Measurements from ENCODE around the gene AKAP6. TPM values are rescaled to one million over a fixed set of nuclear protein-coding genes. Genes with fewer than 3 reads are reported as not detected.

Gene AKAP6
- total and polyA plus RNA-seq, 2 experiments from 2014 or later: 0.38 to 0.42 TPM

DNA sequence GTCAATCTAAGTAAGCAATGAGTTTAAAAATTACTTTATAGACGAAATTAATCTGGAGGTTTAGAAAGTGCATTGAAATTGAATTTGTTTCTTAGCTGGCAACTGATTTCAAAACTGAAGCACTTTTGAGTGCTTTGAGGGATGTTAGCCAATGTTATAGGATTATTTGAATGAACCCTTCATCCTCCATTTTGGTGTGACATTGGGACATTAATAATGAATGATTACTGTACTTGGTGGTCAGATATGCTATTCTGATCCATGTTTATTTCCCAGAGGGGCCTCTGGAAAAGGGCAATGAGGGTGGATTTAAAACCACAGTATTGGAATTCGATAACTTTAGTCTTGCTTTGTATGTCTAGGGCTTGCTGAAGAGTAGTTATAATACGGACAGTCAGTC is 183.2 kb downstream of the AKAP6 start:
- H3K4me1 ChIP-seq (ENCODE audit: insufficient read depth): no peaks in the 10 kb centered on the region
- no peak overlapping the region for H3K4me2 ChIP-seq
- H3K27ac ChIP-seq (ENCODE audit: low read depth): no peak overlapping the region
- no peak overlapping the region for H3K4me3 Mint-ChIP-seq
- TF ChIP-seq JUNB (IDR thresholded peaks at IDR 0.05; ENCODE audit: unreplicated experiment): no peak
- no peak for TF ChIP-seq EZH2phosphoT487 (IDR thresholded peaks at IDR 0.05; ENCODE audit: unreplicated experiment)
- TF ChIP-seq, protein P1, sequence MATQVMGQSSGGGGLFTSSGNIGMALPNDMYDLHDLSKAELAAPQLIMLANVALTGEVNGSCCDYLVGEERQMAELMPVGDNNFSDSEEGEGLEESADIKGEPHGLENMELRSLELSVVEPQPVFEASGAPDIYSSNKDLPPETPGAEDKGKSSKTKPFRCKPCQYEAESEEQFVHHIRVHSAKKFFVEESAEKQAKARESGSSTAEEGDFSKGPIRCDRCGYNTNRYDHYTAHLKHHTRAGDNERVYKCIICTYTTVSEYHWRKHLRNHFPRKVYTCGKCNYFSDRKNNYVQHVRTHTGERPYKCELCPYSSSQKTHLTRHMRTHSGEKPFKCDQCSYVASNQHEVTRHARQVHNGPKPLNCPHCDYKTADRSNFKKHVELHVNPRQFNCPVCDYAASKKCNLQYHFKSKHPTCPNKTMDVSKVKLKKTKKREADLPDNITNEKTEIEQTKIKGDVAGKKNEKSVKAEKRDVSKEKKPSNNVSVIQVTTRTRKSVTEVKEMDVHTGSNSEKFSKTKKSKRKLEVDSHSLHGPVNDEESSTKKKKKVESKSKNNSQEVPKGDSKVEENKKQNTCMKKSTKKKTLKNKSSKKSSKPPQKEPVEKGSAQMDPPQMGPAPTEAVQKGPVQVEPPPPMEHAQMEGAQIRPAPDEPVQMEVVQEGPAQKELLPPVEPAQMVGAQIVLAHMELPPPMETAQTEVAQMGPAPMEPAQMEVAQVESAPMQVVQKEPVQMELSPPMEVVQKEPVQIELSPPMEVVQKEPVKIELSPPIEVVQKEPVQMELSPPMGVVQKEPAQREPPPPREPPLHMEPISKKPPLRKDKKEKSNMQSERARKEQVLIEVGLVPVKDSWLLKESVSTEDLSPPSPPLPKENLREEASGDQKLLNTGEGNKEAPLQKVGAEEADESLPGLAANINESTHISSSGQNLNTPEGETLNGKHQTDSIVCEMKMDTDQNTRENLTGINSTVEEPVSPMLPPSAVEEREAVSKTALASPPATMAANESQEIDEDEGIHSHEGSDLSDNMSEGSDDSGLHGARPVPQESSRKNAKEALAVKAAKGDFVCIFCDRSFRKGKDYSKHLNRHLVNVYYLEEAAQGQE (IDR thresholded peaks at IDR 0.05; ENCODE audit: unreplicated experiment): no peak
- TF ChIP-seq NANOG (IDR thresholded peaks at IDR 0.05; ENCODE audit: borderline replicate concordance): no peak
- TF ChIP-seq, protein P2, sequence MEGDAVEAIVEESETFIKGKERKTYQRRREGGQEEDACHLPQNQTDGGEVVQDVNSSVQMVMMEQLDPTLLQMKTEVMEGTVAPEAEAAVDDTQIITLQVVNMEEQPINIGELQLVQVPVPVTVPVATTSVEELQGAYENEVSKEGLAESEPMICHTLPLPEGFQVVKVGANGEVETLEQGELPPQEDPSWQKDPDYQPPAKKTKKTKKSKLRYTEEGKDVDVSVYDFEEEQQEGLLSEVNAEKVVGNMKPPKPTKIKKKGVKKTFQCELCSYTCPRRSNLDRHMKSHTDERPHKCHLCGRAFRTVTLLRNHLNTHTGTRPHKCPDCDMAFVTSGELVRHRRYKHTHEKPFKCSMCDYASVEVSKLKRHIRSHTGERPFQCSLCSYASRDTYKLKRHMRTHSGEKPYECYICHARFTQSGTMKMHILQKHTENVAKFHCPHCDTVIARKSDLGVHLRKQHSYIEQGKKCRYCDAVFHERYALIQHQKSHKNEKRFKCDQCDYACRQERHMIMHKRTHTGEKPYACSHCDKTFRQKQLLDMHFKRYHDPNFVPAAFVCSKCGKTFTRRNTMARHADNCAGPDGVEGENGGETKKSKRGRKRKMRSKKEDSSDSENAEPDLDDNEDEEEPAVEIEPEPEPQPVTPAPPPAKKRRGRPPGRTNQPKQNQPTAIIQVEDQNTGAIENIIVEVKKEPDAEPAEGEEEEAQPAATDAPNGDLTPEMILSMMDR (conservative IDR thresholded peaks at IDR 0.05; ENCODE audit: low read depth in 2 of 2): no peak
- no peak for TF ChIP-seq CREB1 (CRISPR knock-in tag; IDR thresholded peaks at IDR 0.05; ENCODE audit: low read depth)
- TF ChIP-seq, protein P3, sequence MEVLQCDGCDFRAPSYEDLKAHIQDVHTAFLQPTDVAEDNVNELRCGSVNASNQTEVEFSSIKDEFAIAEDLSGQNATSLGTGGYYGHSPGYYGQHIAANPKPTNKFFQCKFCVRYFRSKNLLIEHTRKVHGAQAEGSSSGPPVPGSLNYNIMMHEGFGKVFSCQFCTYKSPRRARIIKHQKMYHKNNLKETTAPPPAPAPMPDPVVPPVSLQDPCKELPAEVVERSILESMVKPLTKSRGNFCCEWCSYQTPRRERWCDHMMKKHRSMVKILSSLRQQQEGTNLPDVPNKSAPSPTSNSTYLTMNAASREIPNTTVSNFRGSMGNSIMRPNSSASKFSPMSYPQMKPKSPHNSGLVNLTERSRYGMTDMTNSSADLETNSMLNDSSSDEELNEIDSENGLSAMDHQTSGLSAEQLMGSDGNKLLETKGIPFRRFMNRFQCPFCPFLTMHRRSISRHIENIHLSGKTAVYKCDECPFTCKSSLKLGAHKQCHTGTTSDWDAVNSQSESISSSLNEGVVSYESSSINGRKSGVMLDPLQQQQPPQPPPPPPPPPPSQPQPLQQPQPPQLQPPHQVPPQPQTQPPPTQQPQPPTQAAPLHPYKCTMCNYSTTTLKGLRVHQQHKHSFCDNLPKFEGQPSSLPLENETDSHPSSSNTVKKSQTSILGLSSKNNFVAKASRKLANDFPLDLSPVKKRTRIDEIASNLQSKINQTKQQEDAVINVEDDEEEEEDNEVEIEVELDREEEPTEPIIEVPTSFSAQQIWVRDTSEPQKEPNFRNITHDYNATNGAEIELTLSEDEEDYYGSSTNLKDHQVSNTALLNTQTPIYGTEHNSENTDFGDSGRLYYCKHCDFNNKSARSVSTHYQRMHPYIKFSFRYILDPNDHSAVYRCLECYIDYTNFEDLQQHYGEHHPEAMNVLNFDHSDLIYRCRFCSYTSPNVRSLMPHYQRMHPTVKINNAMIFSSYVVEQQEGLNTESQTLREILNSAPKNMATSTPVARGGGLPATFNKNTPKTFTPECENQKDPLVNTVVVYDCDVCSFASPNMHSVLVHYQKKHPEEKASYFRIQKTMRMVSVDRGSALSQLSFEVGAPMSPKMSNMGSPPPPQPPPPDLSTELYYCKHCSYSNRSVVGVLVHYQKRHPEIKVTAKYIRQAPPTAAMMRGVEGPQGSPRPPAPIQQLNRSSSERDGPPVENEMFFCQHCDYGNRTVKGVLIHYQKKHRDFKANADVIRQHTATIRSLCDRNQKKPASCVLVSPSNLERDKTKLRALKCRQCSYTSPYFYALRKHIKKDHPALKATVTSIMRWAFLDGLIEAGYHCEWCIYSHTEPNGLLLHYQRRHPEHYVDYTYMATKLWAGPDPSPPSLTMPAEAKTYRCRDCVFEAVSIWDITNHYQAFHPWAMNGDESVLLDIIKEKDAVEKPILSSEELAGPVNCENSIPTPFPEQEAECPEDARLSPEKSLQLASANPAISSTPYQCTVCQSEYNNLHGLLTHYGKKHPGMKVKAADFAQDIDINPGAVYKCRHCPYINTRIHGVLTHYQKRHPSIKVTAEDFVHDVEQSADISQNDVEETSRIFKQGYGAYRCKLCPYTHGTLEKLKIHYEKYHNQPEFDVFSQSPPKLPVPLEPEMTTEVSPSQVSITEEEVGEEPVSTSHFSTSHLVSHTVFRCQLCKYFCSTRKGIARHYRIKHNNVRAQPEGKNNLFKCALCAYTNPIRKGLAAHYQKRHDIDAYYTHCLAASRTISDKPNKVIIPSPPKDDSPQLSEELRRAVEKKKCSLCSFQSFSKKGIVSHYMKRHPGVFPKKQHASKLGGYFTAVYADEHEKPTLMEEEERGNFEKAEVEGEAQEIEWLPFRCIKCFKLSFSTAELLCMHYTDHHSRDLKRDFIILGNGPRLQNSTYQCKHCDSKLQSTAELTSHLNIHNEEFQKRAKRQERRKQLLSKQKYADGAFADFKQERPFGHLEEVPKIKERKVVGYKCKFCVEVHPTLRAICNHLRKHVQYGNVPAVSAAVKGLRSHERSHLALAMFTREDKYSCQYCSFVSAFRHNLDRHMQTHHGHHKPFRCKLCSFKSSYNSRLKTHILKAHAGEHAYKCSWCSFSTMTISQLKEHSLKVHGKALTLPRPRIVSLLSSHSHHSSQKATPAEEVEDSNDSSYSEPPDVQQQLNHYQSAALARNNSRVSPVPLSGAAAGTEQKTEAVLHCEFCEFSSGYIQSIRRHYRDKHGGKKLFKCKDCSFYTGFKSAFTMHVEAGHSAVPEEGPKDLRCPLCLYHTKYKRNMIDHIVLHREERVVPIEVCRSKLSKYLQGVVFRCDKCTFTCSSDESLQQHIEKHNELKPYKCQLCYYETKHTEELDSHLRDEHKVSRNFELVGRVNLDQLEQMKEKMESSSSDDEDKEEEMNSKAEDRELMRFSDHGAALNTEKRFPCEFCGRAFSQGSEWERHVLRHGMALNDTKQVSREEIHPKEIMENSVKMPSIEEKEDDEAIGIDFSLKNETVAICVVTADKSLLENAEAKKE (CRISPR knock-in tag; IDR thresholded peaks at IDR 0.05): no peak
- no peak for TF ChIP-seq ZNF114 (CRISPR knock-in tag; IDR thresholded peaks at IDR 0.05)
- no peak for TF ChIP-seq POLR2AphosphoS5 (IDR thresholded peaks at IDR 0.05; ENCODE audit: low read depth)
- no peak for TF ChIP-seq ZNF331 (CRISPR knock-in tag; IDR thresholded peaks at IDR 0.05; ENCODE audit: low read depth)
- no peak for TF ChIP-seq EZH2 (IDR thresholded peaks at IDR 0.05; ENCODE audit: low read depth, unreplicated experiment)
- H2AFZ ChIP-seq: no peak overlapping the region
- no peaks in the 10 kb centered on the region for H3K36me3 ChIP-seq (ENCODE audit: insufficient read depth)
- ATAC-seq: no peak
- H3K79me2 ChIP-seq (replicated peaks; ENCODE audit: insufficient read depth): no peaks in the 10 kb centered on the region
- H3K4me1 Mint-ChIP-seq: no peaks in the 10 kb centered on the region
- no peaks in the 10 kb centered on the region for H3K27me3 Mint-ChIP-seq (ENCODE audit: insufficient read depth, low read depth, poor library complexity)
- H3K9me2 ChIP-seq (ENCODE audit: insufficient read depth): no peaks in the 10 kb centered on the region
- no peaks in the 10 kb centered on the region for H3F3A ChIP-seq (replicated peaks; ENCODE audit: low read depth)
- H3K27me3 ChIP-seq (ENCODE audit: insufficient read depth): no peaks in the 10 kb centered on the region
- H3K4me3 ChIP-seq: no peak overlapping the region
- no peak overlapping the region for H3K27ac Mint-ChIP-seq
- no peaks in the 10 kb centered on the region for H4K20me1 ChIP-seq (replicated peaks; ENCODE audit: insufficient read depth)
- no peak for DNase-seq (ENCODE audit: low spot score)
- H3K36me3 Mint-ChIP-seq (ENCODE audit: low read depth): 0 out of 3 replicates have a peak, but pooled peaks cover 2% of the 10 kb centered on the region
- peaks cover 3% of the 10 kb centered on the region; the same call in 1 of the 3 replicates for H3K9me3 Mint-ChIP-seq

Data from GM23338 (cell line).